Transverse colon (tissue), 4 donors: Measurements from ENCODE around the gene RUVBL1.

Experiments used
- POLR2AphosphoS5 ChIP-seq, 3 donors: sonication (generic); formaldehyde crosslinking; IDR thresholded peaks; one replicate each; pipeline ENCODE4 v1.6.1; 2016; ENCODE audit warnings: antibody characterized with exemption in 3 of 3
- TF ChIP-seq, protein P1 (sequence below), 5 experiments: fragments of 200-600 bp in 3 of 5; fragments of 450-650 bp in 2 of 5; sonication (generic) in 3 of 5; IDR thresholded peaks; 1 replicate in 2 of 5; 2 replicates in 3 of 5; pipeline ENCODE4 v1.5.1; 2016 to 2017; ENCODE audit warnings: antibody characterized with exemption in 5 of 5, inconsistent platforms in 3 of 5, mild to moderate bottlenecking in 2 of 5, moderate library complexity in 1 of 5

DNA sequence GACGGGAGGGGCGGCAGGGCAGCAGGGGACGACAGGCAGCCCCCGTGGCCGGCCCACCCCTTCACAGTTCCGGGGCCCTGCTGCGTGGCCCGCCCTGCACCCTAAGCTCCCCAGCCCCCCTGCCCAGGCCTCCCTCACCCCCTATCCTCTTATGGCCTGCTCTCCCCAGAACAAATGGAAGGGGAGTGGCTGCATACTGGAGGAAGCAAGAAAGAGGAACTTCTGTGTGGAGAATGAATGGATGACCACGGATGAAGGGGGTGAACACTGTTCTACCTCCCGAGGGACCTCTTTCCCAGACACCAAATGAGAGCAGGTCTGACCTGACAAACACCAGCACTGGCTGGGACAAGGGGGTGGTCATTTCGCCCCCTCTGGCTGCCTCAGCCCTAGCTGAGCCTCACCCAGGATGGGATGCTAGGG, 46.4 kb downstream of the RUVBL1 start:
- TF ChIP-seq, protein P1, sequence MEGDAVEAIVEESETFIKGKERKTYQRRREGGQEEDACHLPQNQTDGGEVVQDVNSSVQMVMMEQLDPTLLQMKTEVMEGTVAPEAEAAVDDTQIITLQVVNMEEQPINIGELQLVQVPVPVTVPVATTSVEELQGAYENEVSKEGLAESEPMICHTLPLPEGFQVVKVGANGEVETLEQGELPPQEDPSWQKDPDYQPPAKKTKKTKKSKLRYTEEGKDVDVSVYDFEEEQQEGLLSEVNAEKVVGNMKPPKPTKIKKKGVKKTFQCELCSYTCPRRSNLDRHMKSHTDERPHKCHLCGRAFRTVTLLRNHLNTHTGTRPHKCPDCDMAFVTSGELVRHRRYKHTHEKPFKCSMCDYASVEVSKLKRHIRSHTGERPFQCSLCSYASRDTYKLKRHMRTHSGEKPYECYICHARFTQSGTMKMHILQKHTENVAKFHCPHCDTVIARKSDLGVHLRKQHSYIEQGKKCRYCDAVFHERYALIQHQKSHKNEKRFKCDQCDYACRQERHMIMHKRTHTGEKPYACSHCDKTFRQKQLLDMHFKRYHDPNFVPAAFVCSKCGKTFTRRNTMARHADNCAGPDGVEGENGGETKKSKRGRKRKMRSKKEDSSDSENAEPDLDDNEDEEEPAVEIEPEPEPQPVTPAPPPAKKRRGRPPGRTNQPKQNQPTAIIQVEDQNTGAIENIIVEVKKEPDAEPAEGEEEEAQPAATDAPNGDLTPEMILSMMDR (IDR thresholded peaks at IDR 0.05), result no peak
- TF ChIP-seq POLR2AphosphoS5 (IDR thresholded peaks at IDR 0.05), result no peak
